HPDE6-E6E7 (cell line): ENCODE measurements around the gene UQCR10.
A peak's percentile ranks its signal among the peaks of the same experiment; 100 is the strongest.

ENCODE experiments used
- DNase-seq: peaks from one replicate; pipeline ENCODE4 v3.0.0; 2011; ENCODE audit warnings: missing footprints; ENCODE audit errors: extremely low spot score

Gene UQCR10

GRCh38 chr22:29767171-29768051, at the start of gene UQCR10:
Gene UQCR10 (plus strand): TSS chr22:29767369. CDS start chr22:29767399, 30 bp downstream.
- DNase-seq = peak; percentile 86

- DNase-seq = peak; percentile 50
Observed at GRCh38 chr22:29717789-29718188, 49.4 kb upstream of the UQCR10 start.

GRCh38 chr22:29718949-29719898, 47.9 kb upstream of the UQCR10 start:
- no peak for DNase-seq

GRCh38 chr22:29719899-29720645, 47.1 kb upstream of the UQCR10 start, which contains the start of gene CABP7:
Gene CABP7 (plus strand): TSS chr22:29720003. CDS start chr22:29720425, 422 bp downstream.
- no peak for DNase-seq

- DNase-seq = no peak
Observed at GRCh38 chr22:29720811-29721323, 46.3 kb upstream of the UQCR10 start.

- DNase-seq = no peak
Observed at GRCh38 chr22:29722151-29722550, 45.0 kb upstream of the UQCR10 start.

- DNase-seq = no peak
Observed at GRCh38 chr22:29722587-29722986, 44.6 kb upstream of the UQCR10 start.

GRCh38 chr22:29723766-29724165, 43.4 kb upstream of the UQCR10 start:
- DNase-seq = no peak

GRCh38 chr22:29724843-29725242, 42.3 kb upstream of the UQCR10 start:
- DNase-seq = no peak

GRCh38 chr22:29726106-29726505, 41.1 kb upstream of the UQCR10 start:
- DNase-seq = no peak

GRCh38 chr22:29726512-29727130, 40.5 kb upstream of the UQCR10 start:
- no peak for DNase-seq

GRCh38 chr22:29727131-29727523, 40.0 kb upstream of the UQCR10 start:
- no peak for DNase-seq

- DNase-seq = no peak
Observed at GRCh38 chr22:29729161-29729560, 38.0 kb upstream of the UQCR10 start.

GRCh38 chr22:29731058-29731850, 35.9 kb upstream of the UQCR10 start:
- DNase-seq = no peak

GRCh38 chr22:29732883-29733282, 34.3 kb upstream of the UQCR10 start:
- no peak for DNase-seq

GRCh38 chr22:29733362-29734201, 33.6 kb upstream of the UQCR10 start:
- DNase-seq = no peak

- no peak for DNase-seq
Observed at GRCh38 chr22:29734406-29734805, 32.8 kb upstream of the UQCR10 start.

GRCh38 chr22:29734838-29735237, 32.3 kb upstream of the UQCR10 start:
- DNase-seq = no peak

GRCh38 chr22:29735416-29735815, 31.8 kb upstream of the UQCR10 start:
- no peak for DNase-seq
